Memory B cell (primary cell): ENCODE data around the gene ZBTB7A.
A peak's percentile ranks its signal among the peaks of the same experiment; 100 is the strongest.

Source experiments
- ATAC-seq: fragments of 150-1000 bp; cut with Tn5 transposase; 2 replicates; pipeline ENCODE4 v1.10.0; 2021; ENCODE audit warnings: low read depth, mild to moderate bottlenecking, moderate library complexity
- DNase-seq, 2 donors: peaks; one replicate each; pipeline ENCODE4 v3.0.0; 2022; ENCODE audit warnings: low spot score in 2 of 2
- H3K27ac Mint-ChIP-seq: one replicate; pipeline ENCODE4 v1.8.0; 2022; ENCODE audit warnings: mild to moderate bottlenecking, moderate library complexity, mixed read lengths
- H3K27me3 Mint-ChIP-seq: one replicate; pipeline ENCODE4 v1.8.0; 2022; ENCODE audit warnings: mixed read lengths
- H3K36me3 Mint-ChIP-seq: one replicate; pipeline ENCODE4 v1.8.0; 2022; ENCODE audit warnings: mild to moderate bottlenecking, mixed read lengths
- H3K4me1 Mint-ChIP-seq: one replicate; pipeline ENCODE4 v1.8.0; 2022; ENCODE audit warnings: mixed read lengths
- H3K4me3 Mint-ChIP-seq: one replicate; pipeline ENCODE4 v1.8.0; 2022; ENCODE audit warnings: mild to moderate bottlenecking, moderate library complexity, mixed read lengths
- H3K9me3 Mint-ChIP-seq: one replicate; pipeline ENCODE4 v1.8.0; 2022; ENCODE audit warnings: mixed read lengths

The ZBTB7A gene

DNA sequence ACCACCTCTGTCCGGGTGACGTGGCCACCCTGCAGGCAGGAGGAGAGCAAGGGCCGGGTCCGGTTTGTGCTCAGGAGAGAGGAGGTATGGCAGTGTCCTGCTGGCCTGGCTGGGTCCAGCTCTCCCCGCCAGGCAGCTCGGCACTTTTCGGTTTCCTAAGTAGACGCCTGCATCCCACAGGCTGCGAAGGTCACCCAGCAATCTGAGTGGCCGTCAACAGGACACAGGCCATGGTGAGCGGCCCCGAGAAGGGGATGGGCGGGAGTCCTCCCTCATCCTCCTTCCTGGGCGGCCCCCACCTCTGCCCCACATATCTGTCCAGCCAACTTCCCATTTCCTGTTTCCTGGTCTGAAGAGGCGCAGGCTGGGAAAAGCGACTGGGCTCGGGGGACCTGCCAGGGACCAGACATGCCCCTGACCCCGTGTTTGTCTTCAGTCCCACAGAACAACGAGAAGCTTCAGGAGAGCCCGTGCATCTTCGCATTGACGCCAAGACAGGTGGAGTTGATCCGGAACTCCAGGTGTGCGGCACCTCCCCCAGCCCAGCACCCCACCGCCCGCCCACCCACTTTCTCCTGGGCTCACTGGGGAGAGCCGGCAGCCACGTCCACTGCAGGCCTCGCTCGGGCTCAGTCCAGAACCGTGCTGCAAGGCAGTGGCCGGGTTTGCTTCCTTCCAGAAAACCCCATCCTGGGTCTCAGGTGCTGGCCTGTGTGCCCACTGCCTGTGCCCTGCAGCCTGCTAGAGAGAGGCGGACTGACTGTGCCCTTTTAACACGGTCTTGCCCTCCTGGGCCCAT lies 42.9 kb downstream of the ZBTB7A start:
- Mint-ChIP-seq H3K27me3 (no peaks in the 10 kb centered on the region), H3K36me3 (peaks cover 7% of the 10 kb centered on the region), H3K4me1 (peaks cover 5% of the 10 kb centered on the region), H3K9me3 (peaks cover 3% of the 10 kb centered on the region), H3K4me3 (no peak overlapping the region), H3K27ac (no peak overlapping the region)
- ATAC-seq (no peak), DNase-seq (no peak)

DNA sequence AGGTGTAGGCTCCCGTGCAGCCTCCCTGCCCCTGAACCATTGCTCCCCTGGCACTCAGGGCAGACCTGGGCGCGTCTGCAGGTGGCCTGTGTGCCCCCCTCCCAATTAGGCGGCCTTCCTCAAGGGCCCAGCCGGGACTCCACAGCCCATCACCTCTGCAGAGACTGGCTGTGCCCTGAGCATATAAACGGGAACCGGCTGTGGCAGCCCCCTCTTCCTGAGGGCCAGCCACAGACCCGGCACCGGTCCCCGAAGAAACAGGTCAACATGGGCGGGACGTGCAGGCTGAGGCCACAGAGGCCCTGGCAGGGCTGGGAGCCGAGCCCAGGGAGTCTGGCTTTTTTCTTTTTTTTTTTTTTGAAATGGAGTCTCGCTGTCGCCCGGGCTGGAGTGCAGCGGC lies 47.1 kb downstream of the ZBTB7A start:
- Mint-ChIP-seq H3K4me3 (no peak overlapping the region), H3K27me3 (no peaks in the 10 kb centered on the region), H3K9me3 (peaks cover 3% of the 10 kb centered on the region), H3K36me3 (peaks cover 17% of the 10 kb centered on the region), H3K27ac (no peak overlapping the region), H3K4me1 (peaks cover 9% of the 10 kb centered on the region)
- no peak for DNase-seq
- ATAC-seq, result no peak

DNA sequence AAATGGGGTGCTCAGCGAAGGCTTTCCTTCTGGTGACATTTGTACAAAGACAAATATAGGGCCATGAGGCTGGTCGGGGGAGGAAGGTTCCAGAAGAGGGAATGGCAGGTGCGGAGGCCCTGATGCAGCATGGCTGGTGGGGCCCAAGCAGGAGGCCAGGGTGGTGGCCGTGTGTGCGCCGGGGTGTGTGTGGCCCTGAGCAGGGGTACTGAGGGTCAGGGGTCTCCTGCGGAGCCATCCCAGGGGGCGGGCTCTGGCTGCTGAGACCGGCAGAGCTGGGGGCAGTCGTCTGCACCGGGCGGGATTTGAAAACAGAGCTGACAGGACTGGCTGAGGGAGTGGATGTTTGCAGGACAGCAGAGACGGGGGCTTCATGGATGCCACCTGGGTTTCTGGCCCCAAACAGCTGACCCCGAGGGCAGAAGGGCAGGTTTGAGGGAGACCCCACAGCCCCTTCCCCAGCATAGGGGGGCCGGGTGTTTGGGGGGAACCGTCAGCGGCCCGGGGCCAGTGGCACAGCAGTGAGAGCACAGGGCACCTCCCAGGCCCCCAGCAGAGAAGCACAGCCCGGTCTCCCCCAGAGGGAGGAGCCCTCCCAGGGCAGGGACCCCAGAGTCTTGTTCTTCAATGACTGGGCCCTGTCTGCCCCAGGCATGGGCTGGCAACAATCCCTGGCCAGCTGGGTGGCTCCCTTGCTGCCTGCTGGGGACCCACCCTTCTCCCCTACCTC lies 47.8 kb downstream of the ZBTB7A start:
- Mint-ChIP-seq H3K9me3 (peaks cover 3% of the 10 kb centered on the region), H3K36me3 (peaks cover 14% of the 10 kb centered on the region), H3K27me3 (no peaks in the 10 kb centered on the region), H3K4me1 (peaks cover 11% of the 10 kb centered on the region), H3K27ac (no peak overlapping the region), H3K4me3 (no peak overlapping the region)
- DNase-seq (no peak), ATAC-seq (no peak)

DNA sequence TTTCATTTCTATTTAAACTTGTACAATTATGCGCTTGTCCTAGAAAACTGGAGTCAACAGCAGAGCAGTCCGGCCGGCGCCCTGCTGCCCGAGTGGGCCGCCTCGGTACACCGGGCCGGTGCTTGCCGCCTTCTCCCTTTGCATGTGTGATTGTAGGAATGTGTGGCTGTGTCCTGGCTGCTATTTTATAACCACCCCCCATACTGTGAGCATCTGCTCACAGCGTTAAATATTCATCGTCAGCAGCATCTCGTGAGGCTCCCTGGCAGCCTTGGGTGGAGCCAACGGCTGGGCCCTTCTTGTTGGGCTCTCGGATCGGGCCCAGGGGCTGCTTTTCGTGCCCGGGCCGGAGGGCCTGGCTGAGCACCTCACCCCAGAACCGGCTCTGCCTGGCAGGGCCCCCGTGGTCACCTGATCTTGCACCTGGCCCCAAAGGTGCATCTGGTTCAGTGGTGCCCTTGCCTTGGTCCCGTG lies 48.5 kb downstream of the ZBTB7A start:
- DNase-seq (no peak), ATAC-seq (no peak)
- H3K36me3 Mint-ChIP-seq, result peaks cover 14% of the 10 kb centered on the region
- no peaks in the 10 kb centered on the region for H3K27me3 Mint-ChIP-seq
- no peak overlapping the region for H3K4me3 Mint-ChIP-seq
- peaks cover 3% of the 10 kb centered on the region for H3K9me3 Mint-ChIP-seq
- H3K27ac Mint-ChIP-seq, result no peak overlapping the region
- H3K4me1 Mint-ChIP-seq, result peaks cover 11% of the 10 kb centered on the region

DNA sequence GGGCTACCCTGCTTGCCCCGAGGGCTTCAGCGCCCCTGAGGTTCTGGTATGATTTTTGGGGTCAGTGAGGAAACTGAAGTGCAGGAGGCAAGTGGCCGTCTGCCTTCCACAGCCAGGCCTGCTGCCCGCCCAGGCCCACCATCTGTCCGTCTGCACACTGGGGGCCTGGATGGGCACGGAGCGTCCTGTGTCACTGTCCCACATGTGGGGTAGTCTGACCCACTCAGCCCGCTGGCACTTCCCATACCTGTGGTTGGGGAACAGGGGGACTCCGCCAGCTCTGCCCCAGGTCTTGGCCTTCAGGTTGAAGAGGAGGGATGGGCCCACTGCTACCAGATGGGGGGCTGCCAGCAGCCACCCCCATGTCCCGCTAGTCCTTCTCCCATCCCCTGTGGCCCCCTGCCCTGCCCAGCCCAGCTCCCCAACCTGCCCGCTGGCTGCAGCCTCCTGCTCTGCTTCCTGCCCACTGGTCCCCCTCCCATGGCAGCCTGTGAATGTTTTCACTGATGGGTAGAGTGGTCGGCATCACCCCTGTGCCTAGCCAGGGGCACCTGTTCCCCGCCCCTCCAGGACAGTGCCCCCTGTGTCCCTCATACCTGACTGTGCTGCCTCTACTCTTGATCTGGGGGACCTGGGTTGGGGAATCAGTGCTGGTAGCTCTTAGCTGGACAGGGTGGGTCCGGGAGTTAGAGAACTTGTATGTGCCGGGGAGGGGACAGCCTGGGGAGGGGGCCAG lies 49.6 kb downstream of the ZBTB7A start:
- Mint-ChIP-seq H3K4me3 (peak overlapping the region; percentile 21), H3K4me1 (peaks cover 13% of the 10 kb centered on the region), H3K27ac (peak overlapping the region; percentile 63), H3K36me3 (peaks cover 16% of the 10 kb centered on the region), H3K27me3 (no peaks in the 10 kb centered on the region), H3K9me3 (peaks cover 2% of the 10 kb centered on the region)
- no peak for DNase-seq
- ATAC-seq, result no peak

DNA sequence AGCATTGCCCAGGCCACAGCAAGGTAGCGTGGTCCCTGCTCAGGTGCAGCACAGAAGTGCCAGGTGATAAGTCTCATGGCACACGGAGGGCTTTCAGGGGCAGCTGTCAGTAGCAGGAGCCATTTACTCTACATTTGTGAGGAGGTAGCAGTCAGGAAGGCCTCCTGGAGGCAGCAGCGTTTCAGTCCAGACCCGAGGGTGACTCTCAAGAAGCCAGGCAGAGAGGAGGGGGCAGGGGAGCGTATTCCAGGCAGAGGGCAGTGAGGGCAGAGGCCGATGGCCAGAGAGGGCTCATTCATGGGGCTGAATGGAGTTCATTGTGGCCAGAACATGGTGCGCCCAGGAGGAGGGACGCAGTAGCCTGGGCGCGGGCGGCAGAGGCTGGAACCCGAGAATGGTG lies 50.2 kb downstream of the ZBTB7A start:
- peaks cover 12% of the 10 kb centered on the region for H3K4me1 Mint-ChIP-seq
- H3K27ac Mint-ChIP-seq, result peak overlapping the region; percentile 28
- ATAC-seq (no peak), DNase-seq (no peak)
- no peaks in the 10 kb centered on the region for H3K9me3 Mint-ChIP-seq
- H3K4me3 Mint-ChIP-seq, result no peak overlapping the region
- H3K36me3 Mint-ChIP-seq, result peaks cover 14% of the 10 kb centered on the region
- no peaks in the 10 kb centered on the region for H3K27me3 Mint-ChIP-seq

DNA sequence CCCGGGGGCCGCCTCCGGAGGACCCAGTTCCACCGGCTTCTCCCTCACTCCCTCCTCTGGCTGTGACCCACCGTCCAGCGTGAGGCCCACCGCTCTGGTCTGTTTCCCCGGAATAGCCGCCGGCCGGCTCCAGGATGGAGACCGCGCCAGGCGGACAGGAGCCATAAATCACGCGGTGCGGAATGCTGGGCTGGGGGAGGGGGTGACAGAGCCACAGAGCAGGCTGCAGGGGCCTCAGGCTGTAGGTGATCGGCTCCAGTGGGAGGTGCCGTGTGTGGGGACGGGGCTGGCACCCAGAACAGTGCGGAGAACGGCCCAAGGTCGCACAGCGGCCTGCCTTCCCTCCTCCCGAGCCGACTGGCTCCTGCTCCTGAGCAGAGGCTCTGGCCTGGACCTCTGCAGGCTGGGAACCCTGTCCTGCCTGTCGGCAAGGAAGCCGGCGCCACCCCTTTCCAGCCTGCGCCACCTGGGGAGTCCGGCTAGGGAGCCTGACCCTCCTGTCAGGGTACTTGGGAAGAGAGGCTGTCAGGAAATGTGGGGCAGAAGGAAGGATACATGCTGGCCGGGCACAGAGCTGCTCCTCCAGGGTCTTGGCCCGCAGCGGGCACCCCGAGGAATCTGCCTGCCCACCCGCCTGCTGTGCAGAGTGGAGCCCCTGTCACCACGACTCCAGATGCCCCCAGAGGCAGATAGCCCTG lies 50.8 kb downstream of the ZBTB7A start:
- no peaks in the 10 kb centered on the region for H3K27me3 Mint-ChIP-seq
- peaks cover 16% of the 10 kb centered on the region for H3K4me1 Mint-ChIP-seq
- peak overlapping the region; percentile 28 for H3K27ac Mint-ChIP-seq
- H3K4me3 Mint-ChIP-seq, result peak overlapping the region; percentile 41
- no peaks in the 10 kb centered on the region for H3K9me3 Mint-ChIP-seq
- H3K36me3 Mint-ChIP-seq, result peaks cover 14% of the 10 kb centered on the region
- DNase-seq, result no peak
- ATAC-seq, result no peak

DNA sequence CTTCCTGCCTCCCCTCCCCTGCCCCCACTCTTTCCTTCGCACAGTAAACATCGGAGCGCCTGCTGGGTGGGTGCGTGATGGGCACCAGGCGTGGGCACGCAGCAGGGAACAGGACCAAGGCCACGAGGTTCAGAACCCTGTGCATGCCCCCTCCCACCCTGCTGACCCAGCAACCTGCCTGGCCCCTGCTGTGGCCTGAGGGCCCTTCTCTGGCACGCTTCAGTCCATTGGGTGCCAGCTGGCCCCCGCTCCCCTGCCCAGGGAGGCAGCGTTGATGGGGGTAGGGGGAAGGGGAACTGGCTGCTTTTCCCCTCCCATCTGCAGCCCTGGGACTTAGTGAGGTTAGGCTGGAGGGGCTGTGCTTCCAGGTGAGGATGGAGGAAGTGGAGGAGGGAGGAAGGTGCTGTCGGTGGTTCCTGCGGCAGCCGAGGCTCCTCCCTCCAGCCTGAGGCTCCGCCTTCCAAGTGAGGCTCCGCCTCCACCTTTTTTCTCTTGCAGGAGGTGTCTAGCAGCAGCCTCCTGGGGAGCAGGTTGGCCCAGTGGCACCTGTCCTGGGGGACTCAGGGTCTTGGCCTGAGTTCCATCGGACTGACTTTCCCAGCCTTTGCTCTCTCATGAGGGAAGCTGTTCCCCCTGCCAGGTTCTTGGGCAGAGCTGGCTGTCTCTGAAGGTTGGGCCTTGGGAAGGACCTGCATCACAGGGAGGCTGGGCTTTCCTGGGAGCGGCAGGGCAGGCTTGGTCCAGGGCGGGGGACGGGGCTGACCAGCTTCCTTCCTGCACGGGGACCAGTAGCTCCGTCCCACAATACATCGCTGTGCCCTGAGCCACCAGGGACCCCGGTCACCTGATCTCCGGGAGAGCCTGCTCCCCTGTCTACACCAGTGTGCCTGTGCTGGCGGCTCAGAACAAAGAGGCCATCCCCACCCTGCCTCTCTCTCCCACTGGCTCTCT lies 51.9 kb downstream of the ZBTB7A start:
- ATAC-seq, result peak; percentile 59
- Mint-ChIP-seq H3K9me3 (no peaks in the 10 kb centered on the region), H3K27me3 (no peaks in the 10 kb centered on the region), H3K36me3 (peaks cover 14% of the 10 kb centered on the region), H3K4me1 (peaks cover 16% of the 10 kb centered on the region), H3K27ac (no peak overlapping the region), H3K4me3 (no peak overlapping the region)
- peak in 1 of 2 donors; percentile 46 for DNase-seq

DNA sequence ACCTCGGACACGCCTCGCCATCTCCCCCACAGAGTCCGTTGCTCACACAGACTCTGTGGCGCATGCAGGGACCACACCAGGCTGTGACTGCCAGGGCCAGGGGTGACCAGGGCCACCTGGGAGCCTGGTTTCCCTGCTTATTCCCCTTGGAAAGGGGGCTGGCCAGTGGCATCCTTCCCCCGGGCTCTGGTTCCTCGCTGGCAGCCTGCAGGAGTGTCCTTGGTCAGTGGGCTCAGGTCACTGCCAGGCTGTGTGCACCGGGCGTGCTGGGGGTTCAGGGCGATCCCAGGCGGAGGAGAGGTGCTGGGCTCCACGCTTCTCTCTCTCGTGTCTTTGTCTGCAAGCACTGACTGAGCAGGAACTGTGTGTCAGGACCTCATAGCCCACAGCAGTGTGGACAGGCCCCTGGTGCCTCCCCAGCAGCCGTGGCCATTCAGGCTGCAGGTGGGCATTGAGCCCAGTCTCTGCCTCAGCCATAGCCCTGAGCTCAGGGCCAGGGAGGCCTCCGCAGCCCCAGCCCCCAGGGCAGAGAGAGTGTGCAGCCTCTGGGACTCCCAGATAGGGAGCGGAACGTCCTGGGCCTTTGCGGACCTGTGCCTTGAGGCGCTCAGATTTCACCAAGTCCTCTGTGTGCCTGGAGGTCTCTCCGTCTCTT lies 52.7 kb downstream of the ZBTB7A start:
- H3K4me3 Mint-ChIP-seq, result no peak overlapping the region
- H3K36me3 Mint-ChIP-seq, result peaks cover 14% of the 10 kb centered on the region
- DNase-seq (no peak), ATAC-seq (no peak)
- peaks cover 21% of the 10 kb centered on the region for H3K4me1 Mint-ChIP-seq
- no peak overlapping the region for H3K27ac Mint-ChIP-seq
- no peaks in the 10 kb centered on the region for H3K27me3 Mint-ChIP-seq
- no peaks in the 10 kb centered on the region for H3K9me3 Mint-ChIP-seq

DNA sequence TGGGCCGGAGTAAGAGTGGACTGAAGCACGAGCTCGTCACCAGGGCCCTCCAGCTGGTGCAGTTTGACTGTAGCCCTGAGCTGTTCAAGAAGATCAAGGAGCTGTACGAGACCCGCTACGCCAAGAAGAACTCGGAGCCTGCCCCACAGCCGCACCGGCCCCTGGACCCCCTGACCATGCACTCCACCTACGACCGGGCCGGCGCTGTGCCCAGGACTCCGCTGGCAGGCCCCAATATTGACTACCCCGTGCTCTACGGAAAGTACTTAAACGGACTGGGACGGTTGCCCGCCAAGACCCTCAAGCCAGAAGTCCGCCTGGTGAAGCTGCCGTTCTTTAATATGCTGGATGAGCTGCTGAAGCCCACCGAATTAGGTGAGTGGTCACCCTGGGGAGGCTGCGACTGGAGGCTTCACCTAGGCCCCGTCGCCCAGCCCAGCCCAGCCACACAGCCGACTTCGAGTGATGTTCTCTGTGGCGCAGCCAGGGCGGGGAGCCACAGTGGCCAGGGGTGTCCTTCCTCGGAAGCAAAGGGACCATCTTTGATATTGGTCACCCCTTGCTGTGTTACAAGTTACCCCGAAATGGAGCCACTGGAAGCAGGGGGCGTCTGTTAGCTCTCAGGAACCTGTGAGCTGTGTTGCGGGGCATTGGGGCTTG lies 53.6 kb downstream of the ZBTB7A start:
- Mint-ChIP-seq H3K4me1 (peaks cover 29% of the 10 kb centered on the region), H3K27ac (no peak overlapping the region), H3K4me3 (no peak overlapping the region), H3K9me3 (no peaks in the 10 kb centered on the region), H3K27me3 (no peaks in the 10 kb centered on the region), H3K36me3 (peaks cover 10% of the 10 kb centered on the region)
- ATAC-seq (no peak), DNase-seq (no peak)

DNA sequence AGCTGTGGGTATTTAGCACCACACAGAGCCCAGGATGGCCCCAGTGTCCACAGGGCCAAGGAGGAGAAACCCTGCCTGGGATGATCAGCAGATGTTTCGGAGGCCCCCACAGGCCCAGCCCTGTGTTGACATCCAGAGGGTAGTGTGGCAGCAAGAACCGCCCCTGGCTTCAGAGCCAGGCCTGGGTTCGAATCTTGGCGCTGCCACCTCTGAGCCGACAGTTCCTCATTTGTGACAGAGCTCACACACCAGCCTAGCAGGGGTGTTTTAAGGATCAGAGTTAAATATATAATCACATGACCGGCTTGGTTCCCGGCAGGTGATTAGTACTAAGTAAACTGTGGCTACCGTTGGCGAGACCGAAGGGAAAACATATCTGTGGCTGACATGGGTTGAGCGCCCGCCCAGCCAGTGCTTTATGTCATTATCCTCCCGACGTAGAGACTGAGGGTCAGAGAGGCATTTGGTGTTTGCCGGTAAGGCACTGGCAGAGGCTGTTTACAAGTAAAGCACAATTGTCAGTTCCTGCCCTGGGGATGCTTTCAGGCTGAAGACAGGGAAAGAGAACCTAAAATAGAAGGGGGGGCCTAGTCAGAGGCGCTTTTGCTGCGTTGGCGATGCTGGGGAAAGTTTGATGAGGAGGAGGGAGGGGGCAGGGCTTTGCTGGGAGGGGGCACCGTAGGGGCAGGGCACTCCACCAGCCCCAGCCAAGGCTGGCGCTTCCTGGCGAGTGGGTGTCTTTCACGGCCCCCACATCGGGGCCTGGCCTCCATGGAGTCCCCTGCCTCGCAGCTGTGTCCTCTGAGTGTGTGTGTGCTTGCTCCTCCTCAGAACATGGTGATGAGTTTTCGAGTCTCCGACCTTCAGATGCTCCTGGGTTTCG lies 54.4 kb downstream of the ZBTB7A start:
- H3K27ac Mint-ChIP-seq, result peak overlapping the region; percentile 28
- peaks cover 28% of the 10 kb centered on the region for H3K4me1 Mint-ChIP-seq

More for the DNA sequence above, 54.4 kb downstream of the ZBTB7A start:
- H3K27me3 Mint-ChIP-seq, result no peaks in the 10 kb centered on the region
- no peak for DNase-seq
- H3K4me3 Mint-ChIP-seq, result no peak overlapping the region
- no peaks in the 10 kb centered on the region for H3K9me3 Mint-ChIP-seq
- H3K36me3 Mint-ChIP-seq, result peaks cover 9% of the 10 kb centered on the region
- ATAC-seq, result no peak
